HepG2 (cell line): ENCODE measurements around the gene SESN3. TPM values are rescaled to one million over a fixed set of nuclear protein-coding genes. Genes with fewer than 3 reads are reported as not detected.

Experiments
- ATAC-seq: fragments of 200-7000 bp; cut with Tn5 transposase; 3 replicates; pipeline ENCODE4 v1.9.1; 2020; ENCODE audit warnings: mild to moderate bottlenecking, moderate library complexity
- BruUV-seq: library from RNA; stranded (reverse); fragments of 400-500 nt; replicated peaks from 2 replicates; lab custom pipeline; 2021; lab: Mats Ljungman, UMichigan
- CTCF ChIA-PET: fragments of 300-600 bp; formaldehyde crosslinking; extraction: SDS; loops from one replicate; lab custom pipeline; 2021; ENCODE audit warnings: low total read pairs, inconsistent platforms, low intra/inter-chr PET ratio; lab: Yijun Ruan, JAX
- POLR2A ChIA-PET: fragments of 350-600 bp; sonication (Branson Sonifier 250); formaldehyde crosslinking; loops from one replicate; lab custom pipeline; 2020; ENCODE audit warnings: antibody characterized with exemption, inconsistent platforms; lab: Yijun Ruan, JAX
- DNase-seq: peaks from one replicate; pipeline ENCODE4 v3.0.0-alpha.2; 2015; ENCODE audit warnings: low spot score
- FAIRE-seq: peaks from 3 replicates; lab custom pipeline; 2011; peaks lifted over from hg19 to GRCh38; lab: Jason Lieb, UNC
- H2AFZ ChIP-seq: one replicate; pipeline ENCODE4 v1.6.1; 2011; ENCODE audit warnings: low read length, inconsistent platforms
- H3K27ac ChIP-seq: fragments of 300-600 bp; 3 replicates; pipeline ENCODE4 v1.8.0; 2011; ENCODE audit warnings: mixed run types, mild to moderate bottlenecking, mixed read lengths, low read length, inconsistent platforms; ENCODE audit not compliant: insufficient read depth; ENCODE audit errors: extremely low read length
- H3K27me3 ChIP-seq, 2 experiments: fragments of 200-600 bp in 1 of 2; 2 replicates in 1 of 2; 3 replicates in 1 of 2; pipeline versions ENCODE4 v1.6.0 to v1.8.0; 2011; ENCODE audit warnings: low read length in 2 of 2, mild to moderate bottlenecking in 2 of 2, moderate library complexity in 2 of 2, inconsistent platforms in 1 of 2; ENCODE audit not compliant: insufficient read depth in 2 of 2, control insufficient read depth in 1 of 2
- H3K36me3 ChIP-seq, 2 experiments: fragments of 200-600 bp in 1 of 2; replicated peaks in 1 of 2; 2 replicates in 1 of 2; 3 replicates in 1 of 2; pipeline versions ENCODE4 v1.5.1 to v1.8.0; 2011; ENCODE audit warnings: low read length in 2 of 2, inconsistent platforms in 1 of 2; ENCODE audit not compliant: insufficient read depth in 2 of 2, control insufficient read depth in 1 of 2
- H3K4me1 ChIP-seq: 2 replicates; pipeline ENCODE4 v1.5.1; 2012; ENCODE audit warnings: low read length, inconsistent platforms; ENCODE audit not compliant: insufficient read depth
- H3K4me2 ChIP-seq: 2 replicates; pipeline ENCODE4 v1.6.0; 2011; ENCODE audit warnings: low read depth, low read length, inconsistent platforms
- H3K4me3 ChIP-seq, 3 experiments: fragments of 200-600 bp in 1 of 3; sonication (generic), shearing (Covaris generic) in 1 of 3; replicated peaks in 1 of 3; 2 replicates each; pipeline ENCODE4 v1.5.1; 2011 to 2016; ENCODE audit warnings: low read length in 3 of 3, inconsistent platforms in 2 of 3, low read depth in 2 of 3, mild to moderate bottlenecking in 2 of 3, control low read depth in 1 of 3, mixed read lengths in 1 of 3; ENCODE audit not compliant: insufficient read depth in 1 of 3
- H3K79me2 ChIP-seq: one replicate; pipeline ENCODE4 v1.6.1; 2011; ENCODE audit warnings: low read length, inconsistent platforms; ENCODE audit not compliant: insufficient read depth
- H3K9ac ChIP-seq: 2 replicates; pipeline ENCODE4 v1.6.0; 2011; ENCODE audit warnings: mild to moderate bottlenecking, low read depth, low read length, inconsistent platforms; ENCODE audit not compliant: insufficient read depth
- H3K9me3 ChIP-seq: 2 replicates; pipeline ENCODE4 v1.5.1; 2012; ENCODE audit warnings: mild to moderate bottlenecking, low read length
- H4K20me1 ChIP-seq: 2 replicates; pipeline ENCODE4 v1.6.0; 2011; ENCODE audit warnings: inconsistent platforms, mild to moderate bottlenecking, low read length, moderate library complexity; ENCODE audit not compliant: insufficient read depth
- ARID2 ChIP-seq: sonication (generic); formaldehyde crosslinking; IDR thresholded peaks from 2 replicates; pipeline ENCODE4 v1.8.1; 2022; ENCODE audit warnings: mild to moderate bottlenecking, missing genetic modification reagents, borderline replicate concordance
- CCAR2 ChIP-seq: fragments of 200-400 bp; formaldehyde crosslinking; optimal IDR thresholded peaks from 2 replicates; pipeline ENCODE3; 2018; ENCODE audit warnings: low read depth, mild to moderate bottlenecking, low read length, moderate library complexity
- CENPX ChIP-seq: sonication (generic); formaldehyde crosslinking; IDR thresholded peaks from 2 replicates; pipeline ENCODE4 v1.9.0; 2021; ENCODE audit warnings: mild to moderate bottlenecking, missing genetic modification reagents, moderate library complexity
- KDM5B ChIP-seq: sonication (generic); formaldehyde crosslinking; IDR thresholded peaks from 2 replicates; pipeline ENCODE4 v1.4.0; 2020; ENCODE audit warnings: missing genetic modification reagents, mild to moderate bottlenecking, borderline replicate concordance
- SNAI1 ChIP-seq: sonication (generic); formaldehyde crosslinking; IDR thresholded peaks from 2 replicates; pipeline ENCODE4 v1.5.0; 2020; ENCODE audit warnings: mild to moderate bottlenecking, missing genetic modification reagents, borderline replicate concordance
- SOX13 ChIP-seq, 3 experiments: fragments of 450-650 bp in 1 of 3; sonication (generic) in 1 of 3; formaldehyde crosslinking in 1 of 3; IDR thresholded peaks in 2 of 3; conservative IDR thresholded peaks in 1 of 3; 2 replicates each; pipeline versions ENCODE4 v1.5.0 to v1.6.1; 2016 to 2020; ENCODE audit warnings: antibody characterized with exemption in 1 of 3, mild to moderate bottlenecking in 1 of 3, missing compliant biosample characterization in 1 of 3, missing genetic modification reagents in 1 of 3, moderate library complexity in 1 of 3
- WIZ ChIP-seq: sonication (generic); formaldehyde crosslinking; IDR thresholded peaks from 2 replicates; pipeline ENCODE4 v1.5.1; 2020; ENCODE audit warnings: mild to moderate bottlenecking, missing genetic modification reagents
- ZBTB1 ChIP-seq: sonication (generic); formaldehyde crosslinking; IDR thresholded peaks from 2 replicates; pipeline ENCODE4 v1.4.0; 2020; ENCODE audit warnings: missing genetic modification reagents, borderline replicate concordance
- ZNF3 ChIP-seq: IDR thresholded peaks from 2 replicates; pipeline ENCODE4 v1.7.0; 2017; ENCODE audit warnings: inconsistent platforms
- ZNF746 ChIP-seq: sonication (generic); formaldehyde crosslinking; IDR thresholded peaks from 2 replicates; pipeline ENCODE4 v1.8.0; 2022; ENCODE audit warnings: mild to moderate bottlenecking, missing genetic modification reagents
- WGBS: methylation state at CpG from one replicate; pipeline ENCODE4 v1.1.6; 2017; ENCODE audit warnings: low lambda C conversion rate; 5-methylcytosine and 5-hydroxymethylcytosine counted together
- in situ Hi-C: cut with HindIII; loops from 2 replicates; pipeline ENCODE4 v1.10.0; 2017; ENCODE audit warnings: low pct_unique_long_range_greater_than_20kb; ENCODE audit not compliant: extremely low pct_ligation_motif_present
- intact Hi-C: fragments of 100-400 bp; cut with micrococcal nuclease; formaldehyde crosslinking; loops from one replicate; pipeline ENCODE4 v1.10.0; 2022; ENCODE audit not compliant: unreplicated experiment
- polyA plus RNA-seq, 8 experiments: library from polyadenylated mRNA; depleted of rRNA in 3 of 8; stranded (reverse) in 7 of 8; unstranded in 1 of 8; fragments of >200 nt; fragmentation: Illumina TruSeq in 4 of 8; extraction: Trizol in 4 of 8; gene quantifications; 2 replicates each; pipeline versions ENCODE4 v1.2.1 to v1.2.3, GENCODE V29; 2011 to 2016; ENCODE audit warnings: low read depth in 4 of 8, missing spikeins in 1 of 8, mixed read lengths in 1 of 8; ENCODE audit not compliant: insufficient read depth in 1 of 8
- total RNA-seq, 5 experiments: library from RNA; depleted of rRNA; stranded (reverse); fragments of >200 nt; fragmentation: Illumina TruSeq; extraction: Trizol; gene quantifications; 2 replicates each; pipeline ENCODE4 v1.2.3, GENCODE V29; 2016; ENCODE audit warnings: low read depth in 1 of 5
- TF ChIP-seq, protein P1 (sequence below), 2 experiments: fragments of 450-650 bp in 1 of 2; sonication (generic) in 1 of 2; formaldehyde crosslinking; IDR thresholded peaks; 2 replicates each; pipeline versions ENCODE4 v1.5.0 to v1.8.0; 2020 to 2022; ENCODE audit warnings: mild to moderate bottlenecking in 1 of 2, missing genetic modification reagents in 1 of 2
- TF ChIP-seq, protein P2 (sequence below): sonication (generic); formaldehyde crosslinking; IDR thresholded peaks from 2 replicates; pipeline ENCODE4 v1.8.0; 2022; ENCODE audit warnings: missing genetic modification reagents, mild to moderate bottlenecking, inconsistent platforms, borderline replicate concordance

The SESN3 gene
- total and polyA plus RNA-seq, 2 of the 13 experiments (the other 11 are each of a cell fraction or from before 2014, with no cell fraction given): 0.53 to 0.86 TPM

DNA sequence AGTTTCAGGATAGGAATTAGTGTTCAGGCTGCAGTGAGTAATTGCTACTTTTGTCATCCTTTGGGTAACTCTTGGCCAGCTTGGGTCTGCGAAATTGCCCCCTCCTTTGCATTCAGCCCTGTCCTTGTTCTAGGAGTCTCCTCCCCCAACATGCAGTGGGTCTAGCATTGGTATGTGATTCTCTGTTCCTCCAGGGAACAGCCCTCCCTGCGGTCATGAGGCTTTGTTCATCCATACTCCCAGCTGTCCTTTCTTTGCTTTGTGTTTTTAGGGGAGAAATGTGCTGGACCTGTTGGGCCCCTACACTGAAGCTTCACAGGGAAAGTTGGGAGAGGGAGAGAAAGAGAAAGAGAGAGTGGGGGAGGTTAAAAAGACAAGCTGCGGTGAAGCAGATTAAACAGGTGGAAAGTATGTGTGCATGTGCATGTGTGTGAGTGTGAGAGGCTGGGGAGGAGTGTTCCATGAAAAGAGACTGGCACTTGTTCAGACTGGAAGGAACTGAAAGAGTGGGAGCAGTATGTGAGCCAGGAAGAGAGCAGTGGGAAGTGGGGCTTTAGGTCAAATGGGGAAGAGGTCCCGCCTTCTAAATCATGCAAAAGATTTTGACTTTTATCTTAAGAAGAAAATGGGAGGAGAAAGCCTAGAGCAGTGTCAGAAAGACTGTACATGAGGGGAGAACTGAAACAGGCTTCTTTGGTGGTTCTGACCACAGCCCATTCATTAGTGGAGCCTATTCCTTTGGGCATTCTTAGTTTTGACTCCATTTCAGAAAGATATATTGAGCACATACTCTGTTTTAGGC lies 17.9 kb upstream of the SESN3 start:
- intact Hi-C loops: no loop called here
- H3K9me3 ChIP-seq: no peaks in the 10 kb centered on the region
- in situ Hi-C loops: loop anchor here (25.0 kb wide), 1 partner anchor 162 kb away; the partner anchor contains the start of gene ENDOD1
- H4K20me1 ChIP-seq: no peaks in the 10 kb centered on the region
- no TSS peak for BruUV-seq
- H3K79me2 ChIP-seq: no peaks in the 10 kb centered on the region
- TF ChIP-seq ZNF3 (no peak), WIZ (no peak), ARID2 (CRISPR knock-in tag) (no peak), SNAI1 (CRISPR knock-in tag) (no peak), CENPX (CRISPR knock-in tag) (no peak), KDM5B (CRISPR knock-in tag) (no peak), ZNF746 (CRISPR knock-in tag) (no peak), SOX13 (IDR thresholded peaks at IDR 0.05) (no peak), SOX13 (CRISPR knock-in tag; conservative IDR thresholded peaks at IDR 0.05 in 1 of 2, IDR thresholded peaks at IDR 0.05 in 1 of 2) (no peak), CCAR2 (no peak), ZBTB1 (no peak)
- TF ChIP-seq, protein P1, sequence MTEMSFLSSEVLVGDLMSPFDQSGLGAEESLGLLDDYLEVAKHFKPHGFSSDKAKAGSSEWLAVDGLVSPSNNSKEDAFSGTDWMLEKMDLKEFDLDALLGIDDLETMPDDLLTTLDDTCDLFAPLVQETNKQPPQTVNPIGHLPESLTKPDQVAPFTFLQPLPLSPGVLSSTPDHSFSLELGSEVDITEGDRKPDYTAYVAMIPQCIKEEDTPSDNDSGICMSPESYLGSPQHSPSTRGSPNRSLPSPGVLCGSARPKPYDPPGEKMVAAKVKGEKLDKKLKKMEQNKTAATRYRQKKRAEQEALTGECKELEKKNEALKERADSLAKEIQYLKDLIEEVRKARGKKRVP (CRISPR knock-in tag; IDR thresholded peaks at IDR 0.05): no peak
- TF ChIP-seq, protein P2, sequence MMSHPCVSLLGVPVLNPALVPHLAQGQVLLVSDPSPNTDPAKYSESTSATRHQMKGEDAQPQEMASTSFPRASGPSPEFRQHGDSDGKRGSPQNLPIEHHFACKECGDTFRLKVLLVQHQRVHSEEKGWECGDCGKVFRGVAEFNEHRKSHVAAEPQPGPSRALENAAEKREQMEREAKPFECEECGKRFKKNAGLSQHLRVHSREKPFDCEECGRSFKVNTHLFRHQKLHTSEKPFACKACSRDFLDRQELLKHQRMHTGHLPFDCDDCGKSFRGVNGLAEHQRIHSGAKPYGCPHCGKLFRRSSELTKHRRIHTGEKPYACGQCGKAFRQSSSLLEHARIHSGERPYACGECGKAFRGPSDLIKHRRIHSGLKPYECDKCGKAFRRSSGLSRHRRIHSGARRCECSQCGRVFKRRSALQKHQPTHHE (CRISPR knock-in tag): no peak
- POLR2A ChIA-PET: no interaction called here
- DNase-seq (no peak), FAIRE-seq (no peak), ATAC-seq (no peak)
- no peak overlapping the region for H3K9ac ChIP-seq
- 22% methylated on average over 4 of the region's 4 CpGs for WGBS
- no peaks in the 10 kb centered on the region; a peak in 1 of 5 replicates for H3K27me3 ChIP-seq
- H3K27ac ChIP-seq: no peak overlapping the region
- 0 out of 2 replicates have a peak, but pooled peaks cover 8% of the 10 kb centered on the region for H3K4me1 ChIP-seq
- H3K36me3 ChIP-seq: no peaks in the 10 kb centered on the region
- H3K4me2 ChIP-seq: no peak overlapping the region
- H2AFZ ChIP-seq: no peak overlapping the region
- CTCF ChIA-PET: no interaction called here
- H3K4me3 ChIP-seq: no peak overlapping the region
